Lower leg skin (tissue), 3 donors: ENCODE results near the gene TOX2.

Experiments used
- POLR2A ChIP-seq, 2 donors: fragments of 450-650 bp; IDR thresholded peaks; one replicate each; pipeline ENCODE4 v1.6.1; 2016 to 2017; ENCODE audit warnings: antibody characterized with exemption in 2 of 2, mild to moderate bottlenecking in 1 of 2, moderate library complexity in 1 of 2
- TF ChIP-seq, protein P1 (sequence below), 3 donors: fragments of 450-650 bp; IDR thresholded peaks; one replicate each; pipeline ENCODE4 v1.5.1; 2016; ENCODE audit warnings: antibody characterized with exemption in 3 of 3, mild to moderate bottlenecking in 3 of 3, moderate library complexity in 2 of 3

DNA sequence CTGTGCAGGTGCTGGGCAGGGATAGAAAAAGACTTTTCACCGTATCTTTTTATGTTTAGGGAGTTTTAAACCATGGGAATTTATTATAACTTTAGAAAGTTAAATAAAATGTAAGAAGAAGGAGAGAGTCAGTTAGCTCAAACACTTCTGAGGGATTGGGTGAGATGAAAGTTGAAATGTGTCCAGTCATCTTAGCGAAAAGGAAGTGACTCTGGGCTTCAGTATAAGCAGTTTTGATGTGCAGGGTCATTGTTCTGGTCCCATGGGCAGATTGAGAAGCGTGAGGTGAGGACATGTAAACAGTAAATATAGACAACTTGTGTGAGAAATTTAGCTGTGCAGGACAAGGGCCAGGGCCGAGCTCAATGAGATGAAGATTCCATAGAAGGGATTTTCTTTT is 66.9 kb downstream of the TOX2 start:
- TF ChIP-seq, protein P1, sequence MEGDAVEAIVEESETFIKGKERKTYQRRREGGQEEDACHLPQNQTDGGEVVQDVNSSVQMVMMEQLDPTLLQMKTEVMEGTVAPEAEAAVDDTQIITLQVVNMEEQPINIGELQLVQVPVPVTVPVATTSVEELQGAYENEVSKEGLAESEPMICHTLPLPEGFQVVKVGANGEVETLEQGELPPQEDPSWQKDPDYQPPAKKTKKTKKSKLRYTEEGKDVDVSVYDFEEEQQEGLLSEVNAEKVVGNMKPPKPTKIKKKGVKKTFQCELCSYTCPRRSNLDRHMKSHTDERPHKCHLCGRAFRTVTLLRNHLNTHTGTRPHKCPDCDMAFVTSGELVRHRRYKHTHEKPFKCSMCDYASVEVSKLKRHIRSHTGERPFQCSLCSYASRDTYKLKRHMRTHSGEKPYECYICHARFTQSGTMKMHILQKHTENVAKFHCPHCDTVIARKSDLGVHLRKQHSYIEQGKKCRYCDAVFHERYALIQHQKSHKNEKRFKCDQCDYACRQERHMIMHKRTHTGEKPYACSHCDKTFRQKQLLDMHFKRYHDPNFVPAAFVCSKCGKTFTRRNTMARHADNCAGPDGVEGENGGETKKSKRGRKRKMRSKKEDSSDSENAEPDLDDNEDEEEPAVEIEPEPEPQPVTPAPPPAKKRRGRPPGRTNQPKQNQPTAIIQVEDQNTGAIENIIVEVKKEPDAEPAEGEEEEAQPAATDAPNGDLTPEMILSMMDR (IDR thresholded peaks at IDR 0.05), result no peak
- no peak for TF ChIP-seq POLR2A (IDR thresholded peaks at IDR 0.05)
